Kidney tubule cell (primary cell): ENCODE results near the gene XYLB.

Source experiments
- DNase-seq: peaks from one replicate; pipeline ENCODE4 v3.0.0-alpha.2; 2018; ENCODE audit warnings: low spot score

The XYLB gene

DNA sequence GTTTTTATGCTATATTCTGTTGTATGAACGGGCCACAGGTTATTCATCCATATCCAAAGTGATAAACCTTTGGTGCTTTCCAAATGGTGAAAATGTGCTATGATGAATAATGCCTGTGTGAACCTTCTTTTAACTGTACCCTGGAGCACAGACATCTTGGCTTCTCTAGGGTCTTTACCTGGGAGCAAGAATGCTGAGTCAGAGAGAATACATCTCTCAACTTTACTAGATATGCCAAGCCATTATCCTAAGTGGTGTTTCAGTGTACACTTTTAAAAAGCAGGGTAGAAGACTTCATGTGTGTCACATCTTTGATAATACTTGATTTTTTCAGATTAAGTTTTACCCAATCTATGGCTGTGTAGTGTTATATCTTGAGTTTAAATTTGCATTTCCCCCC is 23.5 kb upstream of the XYLB start:
- DNase-seq: no peak

DNA sequence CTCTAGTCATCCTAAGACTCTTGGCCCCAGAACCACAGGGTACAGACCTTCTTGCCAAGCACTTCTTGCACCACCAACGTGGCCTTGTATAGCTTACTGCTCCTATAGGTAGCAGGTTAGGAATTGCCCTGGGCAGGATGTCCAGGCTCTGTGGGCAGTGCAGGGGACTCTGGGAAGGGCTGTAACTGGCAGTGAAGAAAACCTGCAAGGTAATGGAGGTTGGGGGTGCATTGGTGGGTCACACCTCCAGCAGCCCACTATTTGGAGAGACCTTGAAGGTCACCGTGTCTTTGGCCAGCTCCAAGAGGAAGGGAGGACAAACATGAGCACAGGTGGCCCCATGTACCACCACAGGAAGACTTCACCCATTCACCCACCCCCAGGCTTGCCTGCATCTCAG is 21.3 kb upstream of the XYLB start:
- DNase-seq: no peak

DNA sequence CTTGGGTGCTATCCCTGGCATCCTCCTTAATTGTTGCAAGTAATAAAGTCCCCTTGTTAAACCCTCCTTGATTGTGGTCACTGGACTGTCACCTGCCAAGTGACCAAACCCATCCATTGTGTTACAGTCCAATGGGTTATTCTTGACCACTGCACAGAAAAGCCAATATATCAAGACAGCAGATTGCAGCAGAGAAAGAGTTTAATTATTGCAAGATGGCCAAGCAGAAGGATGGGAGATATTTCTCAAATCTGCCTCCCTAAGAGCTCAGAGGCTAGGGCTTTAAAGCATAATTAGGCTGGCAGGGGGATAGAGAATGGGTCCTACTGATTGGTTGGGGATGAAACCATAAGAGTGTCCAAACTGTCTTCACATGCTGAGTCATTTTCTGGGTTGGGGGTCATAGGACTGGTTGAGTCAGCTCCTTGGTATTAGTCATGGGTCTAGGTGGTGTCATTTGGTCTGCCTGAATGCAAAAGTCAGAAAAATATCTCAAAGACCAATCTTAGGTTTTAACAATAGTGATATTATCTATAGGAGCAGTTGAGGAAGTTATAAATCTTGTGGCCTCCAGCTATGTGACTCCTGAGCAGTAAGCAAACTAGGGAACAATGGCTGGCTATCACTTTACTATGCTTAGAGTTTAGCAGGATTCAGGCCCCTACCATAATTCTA is 19.1 kb upstream of the XYLB start:
- DNase-seq: peak; percentile 81

DNA sequence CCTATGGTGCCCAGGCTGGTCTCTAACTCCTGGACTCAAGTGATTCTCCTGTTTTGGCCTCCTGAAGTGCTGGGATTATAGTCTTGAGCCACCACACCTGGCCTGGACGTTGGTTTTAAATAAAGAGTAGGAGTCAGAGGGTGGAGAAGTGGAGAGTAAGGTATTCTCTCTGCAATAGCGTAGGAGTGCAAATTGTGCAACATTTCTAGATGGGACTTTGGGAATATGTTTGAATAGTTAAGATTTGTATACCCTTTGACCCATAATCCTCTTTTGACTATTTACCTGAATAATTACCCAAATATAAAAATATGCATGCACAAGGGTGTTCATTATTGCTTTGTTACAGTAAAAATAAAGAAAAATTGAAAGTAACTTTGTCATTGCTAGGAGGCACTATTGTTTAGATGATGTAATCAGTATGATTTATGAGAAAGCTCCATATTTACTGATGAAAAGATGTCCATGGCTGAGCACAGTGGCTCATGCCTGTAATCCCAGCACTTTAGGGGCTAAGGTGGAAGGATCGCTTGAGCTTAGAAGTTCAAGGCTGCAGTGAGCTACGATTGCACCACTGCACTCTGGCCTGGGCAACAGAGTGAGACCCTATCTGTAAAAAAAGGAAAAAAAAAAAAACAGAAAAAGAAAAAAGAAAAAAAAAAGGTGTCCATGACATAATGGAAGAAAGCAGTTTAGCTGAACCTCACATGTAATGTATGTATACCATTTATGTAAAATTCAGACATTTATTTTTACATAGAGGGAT is 15.1 kb upstream of the XYLB start:
- no peak for DNase-seq

DNA sequence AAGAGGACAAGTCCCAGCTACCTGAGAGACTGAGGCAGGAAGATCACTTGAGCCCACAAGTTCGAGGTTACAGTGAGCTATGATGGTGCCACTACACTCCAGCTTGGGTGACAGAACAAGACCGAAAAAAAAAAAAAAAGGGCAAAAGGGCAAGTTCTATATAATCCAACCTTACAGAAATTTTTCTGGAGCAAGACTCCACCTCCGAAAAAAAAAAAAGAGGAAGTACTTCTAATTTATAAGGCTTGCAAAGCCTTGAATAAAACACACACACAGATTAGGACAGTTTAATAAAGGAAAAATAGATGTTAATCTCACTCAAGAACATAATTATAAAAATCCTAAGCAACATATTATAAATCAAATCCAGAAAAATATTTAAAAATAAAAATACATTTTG is 14.4 kb upstream of the XYLB start:
- DNase-seq: no peak

DNA sequence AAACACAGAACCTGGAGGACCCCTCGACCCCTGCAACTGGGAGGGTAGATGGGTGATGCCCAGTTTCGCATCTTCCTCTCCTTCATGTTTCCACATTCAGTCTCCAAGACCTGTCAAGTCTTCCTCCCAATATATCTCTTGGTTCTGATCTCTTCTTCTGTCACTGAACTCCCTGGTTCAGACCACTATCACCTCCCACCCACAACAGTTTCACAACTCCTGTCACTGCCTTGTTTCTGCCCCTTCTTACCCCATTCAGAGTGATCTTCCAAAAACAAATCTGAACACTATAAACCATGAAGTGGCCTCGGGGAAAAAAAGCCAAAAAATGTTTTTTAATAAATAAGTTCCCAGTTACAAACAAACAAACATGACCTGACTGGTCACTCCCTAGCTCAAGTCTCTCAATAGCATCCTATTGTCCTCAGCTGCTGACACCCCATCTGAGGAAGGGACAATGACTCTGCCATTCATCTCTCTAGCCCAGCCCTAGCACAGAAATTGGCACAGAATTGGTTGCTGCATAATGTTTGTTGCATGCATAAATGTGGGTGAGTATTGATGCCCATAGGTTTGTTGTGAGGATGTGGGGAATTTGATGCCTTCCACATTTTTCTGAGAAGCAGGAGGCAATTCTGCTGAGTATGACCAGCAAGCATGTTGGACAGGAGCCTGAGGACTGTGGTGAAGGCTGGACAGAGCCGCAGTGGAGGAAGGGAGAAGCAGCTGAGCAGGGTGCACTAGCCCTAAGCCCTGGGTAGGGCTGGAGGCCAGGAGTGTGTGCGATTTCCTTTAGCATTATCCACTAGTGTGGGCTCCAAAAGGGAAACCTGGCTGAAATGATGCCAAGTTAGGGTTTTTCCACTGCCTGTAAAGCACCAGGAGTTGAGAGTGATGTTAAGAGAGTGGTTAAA is 12.2 kb upstream of the XYLB start:
- DNase-seq: peak; percentile 38

DNA sequence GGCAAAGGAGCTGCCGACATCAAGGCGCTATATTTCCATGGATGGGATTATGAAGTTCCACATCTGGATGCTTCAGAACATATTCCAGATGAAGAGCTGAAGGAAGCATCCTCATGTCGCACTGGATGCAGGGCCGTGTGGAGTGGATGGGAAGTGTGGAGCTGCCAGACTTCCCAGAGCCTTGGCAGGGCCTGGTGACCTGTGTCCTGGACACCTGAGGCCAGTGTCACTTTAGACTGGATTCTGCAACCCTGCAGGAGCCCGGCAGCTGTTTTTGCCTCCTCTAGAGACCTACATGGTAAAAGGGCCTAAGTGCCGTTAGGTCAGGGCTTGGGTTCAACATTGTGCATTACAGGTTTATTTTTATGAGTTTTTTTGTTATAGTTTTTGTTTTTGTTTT is 11.3 kb upstream of the XYLB start:
- no peak for DNase-seq

DNA sequence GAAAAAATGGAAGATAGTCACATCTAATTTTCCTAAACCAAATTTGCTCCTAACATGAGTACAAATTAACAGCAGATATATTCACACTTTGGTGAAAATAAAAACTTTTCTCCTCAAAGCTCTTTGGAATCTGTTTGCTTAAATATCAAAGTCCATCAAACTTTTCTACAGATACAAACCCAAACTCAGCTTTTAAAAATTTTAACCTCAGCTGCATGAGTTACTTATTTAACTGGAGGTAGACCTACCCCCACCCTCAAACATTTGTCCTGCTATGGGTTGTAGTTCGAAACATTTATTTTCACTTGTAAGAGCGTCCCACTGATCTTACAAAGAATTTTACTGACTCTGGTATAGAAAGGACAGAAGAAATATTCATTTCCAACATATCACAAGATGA is 8.9 kb upstream of the XYLB start:
- no peak for DNase-seq

DNA sequence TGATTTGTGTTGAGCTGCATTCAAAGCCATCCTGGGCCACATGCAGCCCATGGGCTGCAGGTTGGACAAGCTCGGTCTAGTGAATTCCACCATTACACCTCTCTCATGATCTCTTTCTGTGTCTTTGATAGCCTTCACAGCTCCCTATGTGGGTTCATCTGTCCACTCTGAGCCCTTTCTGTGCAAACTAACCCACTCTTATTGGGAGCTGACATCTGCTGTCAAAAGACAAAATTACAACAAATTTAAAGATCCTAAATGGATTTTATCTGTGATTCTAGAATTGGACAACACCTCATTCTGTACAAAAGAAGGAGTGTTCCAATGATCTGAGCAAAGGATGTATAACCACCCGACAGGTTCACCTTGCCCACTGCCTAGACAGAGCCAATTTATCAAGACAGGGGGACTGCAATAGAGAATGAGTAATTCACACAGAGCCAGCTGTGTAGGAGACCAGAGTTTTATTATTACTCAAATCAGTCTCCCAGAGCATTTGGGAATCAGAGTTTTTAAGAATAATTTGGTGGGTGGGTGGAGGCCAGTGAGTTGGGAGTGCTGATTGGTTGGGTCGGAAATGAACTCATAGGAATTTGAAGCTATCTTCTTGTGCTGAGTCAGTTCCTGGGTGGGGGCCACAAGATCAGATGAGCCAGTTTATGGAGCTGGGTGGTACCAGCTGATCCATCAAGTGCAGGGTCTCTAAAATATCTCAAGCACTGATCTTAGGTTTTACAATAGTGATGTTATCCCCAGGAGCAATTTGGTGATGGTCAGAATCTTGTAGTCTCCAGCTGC is 2.6 kb upstream of the XYLB start:
- no peak for DNase-seq

DNA sequence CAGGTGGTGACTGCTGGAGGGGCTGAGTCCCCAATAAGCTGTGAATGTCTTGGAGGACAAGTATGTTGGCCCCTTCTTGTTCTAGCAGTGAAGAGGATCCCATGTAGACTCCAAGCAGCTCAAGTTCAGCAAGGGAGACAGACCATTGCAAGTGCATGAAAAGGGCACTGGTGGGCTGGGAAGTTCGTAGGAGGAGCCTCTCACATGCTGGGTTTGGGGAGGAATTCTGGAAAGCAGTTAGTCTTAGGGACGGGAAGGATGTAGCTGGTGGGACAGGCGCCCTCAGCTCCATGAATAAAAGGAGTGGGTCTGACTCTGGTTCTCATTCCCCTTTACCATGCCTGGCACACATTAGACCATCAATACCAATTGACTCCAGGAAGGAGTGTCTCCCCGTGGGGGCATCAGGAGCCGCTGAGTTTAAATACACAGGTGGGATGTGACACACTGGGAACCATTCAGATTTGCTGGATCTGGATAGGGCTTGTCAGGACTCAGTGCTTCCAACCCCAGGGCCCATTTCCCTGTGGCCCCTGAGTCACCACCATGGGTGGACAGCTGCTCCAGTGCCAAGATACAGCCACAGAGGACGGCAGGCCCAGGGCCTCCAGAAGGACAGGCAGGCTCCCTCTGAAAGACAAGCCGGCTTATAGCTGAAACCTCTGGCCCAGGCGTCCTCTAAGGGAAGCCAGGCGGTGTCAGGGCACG is 552 bp upstream of the XYLB start:
- DNase-seq: no peak

DNA sequence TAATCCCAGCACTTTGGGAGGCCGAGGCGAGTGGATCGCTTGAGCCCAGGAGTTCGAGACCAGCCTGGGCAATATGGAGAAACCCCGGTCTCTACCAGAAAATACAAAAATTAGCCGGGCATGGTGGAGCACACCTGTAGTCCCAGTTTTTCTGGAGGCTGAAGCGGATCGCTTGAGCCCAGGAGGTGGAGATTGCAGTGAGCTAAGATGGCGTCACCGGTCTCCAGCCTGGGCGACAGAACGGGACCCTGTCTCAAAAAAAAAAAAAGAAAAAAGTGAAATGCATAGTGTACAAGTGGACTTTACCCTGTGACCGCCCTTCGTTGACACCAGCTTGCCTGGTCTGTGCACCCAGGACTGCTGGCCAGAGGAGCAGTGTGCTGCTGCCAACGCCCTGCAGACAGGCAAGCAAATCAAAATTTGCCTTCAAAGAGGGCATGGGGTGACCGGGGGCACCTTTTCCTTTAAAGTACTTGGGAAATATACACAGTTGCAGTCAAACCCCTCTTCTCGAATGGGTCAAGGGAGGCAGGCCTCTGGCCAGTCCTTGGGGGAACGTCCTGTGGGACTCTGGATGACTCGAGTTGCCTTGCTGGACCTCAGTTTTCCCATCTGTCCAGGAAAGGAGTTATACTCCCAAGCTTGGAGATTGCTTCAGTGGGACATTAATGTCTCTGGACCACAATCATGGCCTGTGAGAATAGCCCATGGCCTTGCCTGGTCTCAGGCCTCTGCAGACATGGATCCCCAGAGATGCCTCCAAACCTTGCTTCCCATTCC is 1.0 kb downstream of the XYLB start:
- DNase-seq: no peak

DNA sequence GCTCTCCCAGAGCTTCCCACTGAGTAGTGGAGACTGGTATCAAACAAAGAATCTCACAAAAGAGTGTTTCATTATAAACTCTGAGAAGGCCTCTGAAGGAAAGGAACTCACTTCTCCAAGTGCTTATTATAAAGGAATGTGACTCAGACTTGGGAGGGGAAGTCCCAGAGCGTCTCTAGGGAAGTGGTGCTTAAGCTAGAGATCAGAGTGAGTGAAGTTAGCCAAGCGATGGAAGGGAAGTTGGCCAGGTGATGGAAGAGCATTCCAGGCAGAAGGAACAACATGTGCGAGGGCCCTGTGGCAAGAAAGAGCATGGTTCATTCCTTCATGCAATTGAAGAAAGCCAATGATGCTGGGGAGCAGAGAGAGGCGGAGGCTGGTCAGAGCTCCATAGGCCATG is 2.3 kb downstream of the XYLB start:
- peak; percentile 85 for DNase-seq

DNA sequence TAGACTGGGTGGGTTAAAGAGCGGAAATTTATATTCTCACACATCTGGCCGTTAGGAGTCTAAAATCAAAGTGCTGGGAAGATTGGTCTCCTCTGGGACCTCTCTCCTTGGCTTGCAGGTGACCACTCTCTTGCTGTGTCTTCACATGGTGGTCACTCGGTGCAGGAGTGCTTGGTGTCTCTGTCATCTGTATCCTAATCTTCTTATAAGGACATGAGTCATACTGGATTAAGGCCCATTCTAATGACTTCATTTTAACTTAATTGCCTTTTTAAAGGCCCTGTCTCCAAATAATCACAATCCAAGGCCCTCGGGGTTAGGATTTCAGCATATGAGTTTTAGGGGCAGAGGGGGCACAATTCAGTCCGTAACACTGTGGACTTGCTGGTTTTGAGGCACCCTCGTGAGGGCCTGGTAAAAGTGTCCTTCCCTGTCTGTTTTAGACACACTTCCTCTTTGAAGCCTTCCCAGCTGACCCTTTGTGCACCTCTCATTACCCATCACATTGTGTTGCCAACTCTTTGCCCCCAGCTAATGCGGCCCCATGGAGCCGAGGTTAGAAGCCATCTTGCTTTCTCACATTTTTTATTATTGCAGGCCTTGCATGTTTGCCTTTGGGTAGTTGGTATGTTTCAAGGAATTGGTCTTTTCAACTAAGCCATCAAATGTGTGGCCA is 3.2 kb downstream of the XYLB start:
- no peak for DNase-seq

DNA sequence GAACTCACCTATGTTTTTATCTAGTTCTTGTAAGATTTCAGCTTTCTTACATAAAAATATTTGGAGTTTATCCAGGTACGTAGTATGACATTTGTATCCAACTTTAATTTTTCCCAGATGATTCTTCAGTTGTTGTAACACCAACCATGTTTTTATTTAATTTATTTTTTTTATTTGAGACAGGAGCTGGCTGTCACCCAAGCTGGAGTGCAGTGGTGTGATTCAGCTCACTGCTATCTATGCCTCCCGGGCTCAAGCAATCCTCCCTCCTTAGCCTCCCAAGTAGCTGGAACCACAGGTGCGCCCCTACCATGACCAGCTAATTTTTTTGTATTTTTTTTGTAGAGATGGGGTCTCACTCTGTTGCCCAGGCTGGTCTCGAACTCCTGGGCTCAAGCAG is 6.6 kb downstream of the XYLB start:
- DNase-seq: no peak

DNA sequence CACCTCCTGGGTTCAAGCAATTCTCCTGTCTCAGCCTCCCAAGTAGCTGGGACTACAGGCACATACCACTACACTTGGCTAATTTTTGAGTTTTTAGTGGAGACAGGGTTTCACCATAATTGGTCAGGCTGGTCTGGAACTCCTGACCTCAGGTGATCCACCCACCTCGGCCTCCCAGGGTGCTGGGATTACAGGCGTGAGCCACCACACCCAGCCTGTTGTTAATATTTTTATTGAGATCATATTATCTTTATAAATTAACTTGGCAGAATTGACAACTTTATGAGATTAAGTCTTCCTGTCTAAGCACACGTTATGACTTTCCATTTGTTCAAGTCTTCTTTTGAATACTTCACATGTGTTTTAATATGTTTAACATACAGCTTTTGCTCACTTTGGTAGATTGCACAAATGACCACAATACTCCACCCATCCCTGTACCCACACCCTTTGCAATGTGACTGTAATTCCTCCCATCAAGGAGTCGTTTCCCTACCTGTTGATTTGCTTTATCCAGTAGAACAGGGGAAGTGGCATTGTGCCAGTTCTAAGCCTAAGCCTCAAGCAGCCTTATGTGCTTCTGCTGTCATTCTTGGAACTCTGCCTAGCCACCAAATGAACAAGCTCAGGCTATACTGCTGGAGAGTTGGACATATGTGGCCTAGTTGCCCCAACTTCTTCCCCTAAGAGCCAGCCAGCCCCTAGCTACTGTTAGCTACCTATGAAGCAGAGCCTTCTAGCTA is 8.2 kb downstream of the XYLB start:
- DNase-seq: peak; percentile 30

DNA sequence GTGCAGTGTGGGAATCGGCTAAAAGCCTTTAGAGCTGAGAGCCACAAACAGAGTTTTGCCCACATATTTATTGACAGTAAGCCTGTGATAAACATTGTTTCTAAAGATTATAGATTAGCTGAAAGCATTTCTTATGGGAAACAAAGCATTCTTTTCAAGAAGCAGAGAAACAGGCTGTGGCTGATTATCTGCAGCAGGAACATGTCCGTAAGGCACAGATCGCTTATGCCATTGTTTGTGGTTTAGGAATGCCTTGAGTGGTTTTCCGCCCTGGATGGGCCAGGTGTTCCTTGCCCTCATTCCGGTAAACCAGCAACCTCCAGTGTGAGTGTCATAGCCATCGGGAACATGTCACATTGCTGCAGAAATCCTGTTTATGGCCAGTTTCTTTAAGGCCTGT is 12.5 kb downstream of the XYLB start:
- DNase-seq: no peak

DNA sequence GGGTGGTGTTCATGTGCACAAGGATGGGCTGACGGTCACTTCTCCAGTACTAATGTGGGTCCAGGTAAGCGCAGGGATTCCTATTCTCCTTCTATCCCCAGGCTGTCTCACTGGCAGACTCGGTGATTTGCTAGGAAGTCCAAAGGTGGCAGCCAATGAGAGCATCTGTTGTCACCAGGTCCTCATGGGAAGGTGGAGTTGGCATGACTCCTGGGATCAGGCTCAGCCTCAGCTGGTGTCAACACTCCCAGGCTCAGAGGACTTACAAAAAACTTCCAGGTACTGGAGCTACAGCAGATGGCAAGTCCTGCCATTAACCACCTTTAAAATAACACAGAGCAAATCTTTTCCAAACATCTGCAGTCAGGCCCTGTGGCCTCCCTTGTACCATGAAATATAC is 13.8 kb downstream of the XYLB start:
- no peak for DNase-seq

DNA sequence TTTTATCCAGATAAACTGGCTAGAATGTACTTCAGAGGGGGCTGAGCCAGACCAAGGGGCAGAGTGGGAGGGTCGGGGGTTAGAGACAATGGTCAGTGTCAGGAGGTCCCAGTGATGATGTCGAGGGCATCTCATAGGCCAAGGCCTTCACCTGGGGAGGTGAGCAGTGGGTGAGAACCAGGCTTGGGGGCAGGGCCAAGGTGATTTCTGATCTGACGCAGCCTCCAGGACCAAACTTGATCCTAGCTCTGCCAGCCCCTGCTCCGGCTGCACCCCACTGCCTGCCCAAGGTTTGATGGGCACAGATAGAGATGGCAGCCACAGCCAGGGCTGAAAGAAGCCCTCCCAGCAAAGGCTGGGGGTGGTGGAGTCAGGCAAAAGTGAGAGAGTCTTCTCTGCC is 14.9 kb downstream of the XYLB start:
- no peak for DNase-seq

DNA sequence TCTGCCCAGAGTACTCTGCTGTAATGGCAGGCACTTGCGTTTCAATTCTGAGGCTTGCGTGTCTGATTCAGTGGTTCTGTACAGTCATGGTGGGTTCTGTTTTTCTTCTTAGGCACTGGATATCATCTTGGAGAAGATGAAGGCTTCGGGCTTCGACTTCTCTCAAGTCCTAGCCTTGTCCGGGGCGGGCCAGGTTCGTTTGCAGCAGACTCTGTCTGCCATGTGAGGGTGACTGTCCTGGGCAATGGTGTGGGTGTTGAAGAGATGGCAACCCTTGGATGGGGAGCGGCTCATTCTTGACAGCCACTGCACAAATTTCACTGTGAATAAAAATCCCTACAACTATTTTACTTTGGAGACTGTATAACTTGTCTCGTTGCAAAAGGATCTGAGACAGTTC is 16.2 kb downstream of the XYLB start:
- DNase-seq: no peak
